Measurements from ENCODE around the gene TMEM161B.
A peak's percentile ranks its signal among the peaks of the same experiment; 100 is the strongest.
"Not testable (repeated sequence)": the region's sequence is repeated elsewhere in the genome, so short reads cannot be mapped to it uniquely, and the experiment has no call there.

The TMEM161B gene

GRCh38 chr5:88268385-88269184 is at the start of gene TMEM161B:
TSS of gene TMEM161B (minus strand) at chr5:88268845. CDS start at chr5:88268723, 122 bp downstream.
- peak; percentile 82 to 92 for DNase-seq (ENCODE audit: low read depth in 1 of 2, low spot score in 1 of 2)

GRCh38 chr5:88304356-88304755 is 35.7 kb upstream of the TMEM161B start:
- no peak for DNase-seq (ENCODE audit: low read depth in 1 of 2, low spot score in 1 of 2)

DNA sequence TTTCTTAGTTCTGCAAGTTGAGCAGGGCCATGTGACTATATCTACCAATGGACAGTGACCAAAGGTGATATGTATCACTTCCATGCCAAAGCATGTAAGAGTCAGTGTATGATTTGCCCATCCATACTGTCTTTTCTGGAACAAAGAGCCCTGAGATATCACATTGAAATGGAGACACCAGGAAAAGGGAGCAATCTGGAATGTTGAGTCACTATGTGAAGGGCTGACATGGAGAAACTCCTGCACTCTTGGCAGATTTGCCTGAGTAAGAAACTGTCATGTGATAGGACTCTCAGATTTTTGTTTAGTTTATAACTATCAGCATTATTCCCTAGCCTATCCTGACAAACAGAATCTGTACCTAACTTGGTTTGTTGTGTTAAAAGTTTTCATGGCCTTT is 29.8 kb upstream of the TMEM161B start:
- DNase-seq (ENCODE audit: low read depth in 1 of 2, low spot score in 1 of 2): no peak

- DNase-seq (ENCODE audit: low read depth in 1 of 2, low spot score in 1 of 2): no peak
Measured at GRCh38 chr5:88290801-88291200, 22.2 kb upstream of the TMEM161B start.

DNA sequence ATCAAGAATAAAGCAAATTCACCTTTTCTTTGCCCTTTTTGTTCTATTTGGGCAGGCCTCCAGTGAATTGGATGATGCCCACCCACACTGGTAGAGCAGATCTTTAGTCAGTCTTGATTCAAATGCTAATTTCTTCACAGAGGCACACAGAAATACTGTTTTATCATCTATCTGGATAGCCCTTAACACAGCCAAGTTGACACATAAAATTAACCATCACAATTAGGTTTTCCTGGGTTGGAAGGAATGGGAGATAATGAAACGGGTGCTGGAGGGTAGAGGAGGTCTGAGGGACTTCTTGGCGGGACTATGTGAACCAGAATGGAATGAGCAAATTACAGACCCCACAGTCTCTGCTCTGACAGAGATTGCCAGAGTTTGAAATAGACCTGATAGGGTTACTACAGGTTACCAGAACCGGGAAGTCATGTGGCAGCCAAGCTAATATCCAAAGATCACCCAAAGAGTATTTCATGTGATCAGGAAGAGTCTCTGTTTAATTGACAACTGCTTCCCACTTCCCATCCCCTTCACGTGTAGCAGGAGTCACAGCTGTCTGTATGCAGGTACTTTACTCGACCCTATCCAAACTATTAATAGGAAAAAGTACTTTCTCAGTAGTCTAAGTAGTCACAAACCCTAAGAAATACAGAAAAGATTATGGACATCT is 20.0 kb upstream of the TMEM161B start:
- no peak for DNase-seq (ENCODE audit: low read depth in 1 of 2, low spot score in 1 of 2)

- DNase-seq (ENCODE audit: low read depth in 1 of 2, low spot score in 1 of 2): no peak
Measured at GRCh38 chr5:88287846-88288527, 19.3 kb upstream of the TMEM161B start.

DNA sequence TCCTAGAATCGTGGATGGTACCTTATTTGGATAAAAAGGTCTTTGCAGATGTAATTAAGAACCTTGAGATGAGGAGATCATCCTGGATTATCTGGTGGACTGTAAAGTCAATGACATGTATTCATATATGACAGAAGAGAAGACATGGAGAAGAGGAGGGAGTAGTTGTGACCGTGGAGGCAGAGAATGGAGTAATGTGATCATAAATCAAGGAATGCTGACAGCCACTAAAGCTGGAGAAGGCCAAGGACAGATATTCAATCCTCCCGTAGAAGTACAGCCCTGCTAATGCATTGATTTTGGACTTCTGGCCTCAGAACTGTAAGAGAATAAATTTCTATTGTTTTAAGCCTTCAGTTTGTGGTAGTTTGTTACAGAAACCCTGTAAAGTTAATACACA is 18.7 kb upstream of the TMEM161B start:
- DNase-seq (ENCODE audit: low read depth in 1 of 2, low spot score in 1 of 2): no peak

DNA sequence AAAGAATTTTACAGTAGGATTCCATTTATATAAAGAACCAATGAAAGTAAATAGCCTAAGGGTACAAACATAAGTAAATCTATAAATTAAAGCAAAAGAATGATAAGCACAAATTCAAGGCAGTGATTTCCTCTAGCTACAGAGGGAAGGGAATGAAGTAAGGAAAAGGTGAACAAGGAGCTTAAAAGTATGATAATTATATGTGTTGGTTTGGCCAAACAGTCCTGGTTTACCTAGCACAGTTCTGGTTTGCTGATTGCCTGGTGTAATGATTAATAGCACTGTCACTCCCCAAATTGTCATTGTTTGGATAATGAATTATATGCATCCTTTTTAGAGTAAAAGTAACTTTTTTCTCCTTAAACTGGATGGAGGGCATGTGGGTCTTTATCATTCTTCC is 15.0 kb upstream of the TMEM161B start:
- no peak for DNase-seq (ENCODE audit: low read depth in 1 of 2, low spot score in 1 of 2)

DNA sequence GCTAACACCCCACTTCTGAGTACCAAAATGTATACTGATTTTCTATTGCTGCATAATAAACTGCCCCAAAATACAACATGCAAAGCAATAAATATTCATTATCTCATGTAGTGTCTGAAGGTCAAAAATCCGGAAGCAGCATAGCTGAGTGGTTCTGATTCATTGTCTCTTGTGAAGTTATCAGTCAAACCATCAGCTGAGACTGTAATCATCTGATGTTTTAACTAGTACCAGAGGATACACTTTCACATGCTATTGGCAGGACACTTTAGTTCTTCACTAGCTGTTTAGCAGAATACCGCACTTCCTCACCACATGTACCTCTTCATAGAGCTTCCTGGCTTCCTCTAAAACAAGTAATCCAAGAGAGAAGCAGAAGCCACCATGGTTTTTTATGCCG is 12.7 kb upstream of the TMEM161B start:
- DNase-seq (ENCODE audit: low read depth in 1 of 2, low spot score in 1 of 2): no peak

DNA sequence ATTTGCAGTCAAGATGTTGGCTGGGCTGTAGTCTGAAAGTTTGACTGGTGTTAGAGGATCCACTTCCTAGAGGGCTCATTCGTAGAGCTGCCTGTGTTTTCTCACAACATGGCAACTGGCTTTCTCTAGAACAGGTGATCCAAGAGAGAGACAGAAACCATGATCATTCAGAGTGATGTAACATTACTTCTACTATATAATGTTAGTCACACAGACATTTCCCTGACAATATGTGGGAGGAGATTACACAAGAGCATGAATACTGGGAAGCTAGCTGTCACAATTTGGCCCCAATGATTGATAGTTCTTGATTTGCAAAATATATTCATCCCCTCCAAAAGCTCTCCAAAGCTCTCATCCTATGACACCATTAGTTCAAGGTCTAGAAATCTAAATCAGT is 10.9 kb upstream of the TMEM161B start:
- DNase-seq (ENCODE audit: low read depth in 1 of 2, low spot score in 1 of 2): no peak

DNA sequence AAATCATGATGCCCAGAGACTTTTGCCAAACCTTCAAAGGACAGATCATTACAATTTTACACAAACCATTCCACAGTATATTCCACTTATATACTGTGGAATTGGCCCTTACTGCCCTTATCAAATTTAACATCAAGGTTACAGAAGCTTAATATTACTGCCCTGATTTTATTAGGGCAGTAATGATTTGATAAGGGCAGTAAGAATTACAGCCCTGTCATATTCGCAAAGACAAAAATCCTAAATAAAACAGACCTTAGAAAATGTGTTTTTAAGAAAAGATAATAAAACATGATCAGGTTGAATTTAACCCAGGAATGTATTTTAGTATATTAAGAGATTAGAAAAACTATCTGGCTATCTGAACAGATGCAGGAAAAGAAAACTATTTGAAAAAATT is 7.7 kb upstream of the TMEM161B start:
- no peak for DNase-seq (ENCODE audit: low read depth in 1 of 2, low spot score in 1 of 2)

- DNase-seq (ENCODE audit: low read depth in 1 of 2, low spot score in 1 of 2): no peak
Measured at GRCh38 chr5:88275581-88275980, 6.9 kb upstream of the TMEM161B start.

DNA sequence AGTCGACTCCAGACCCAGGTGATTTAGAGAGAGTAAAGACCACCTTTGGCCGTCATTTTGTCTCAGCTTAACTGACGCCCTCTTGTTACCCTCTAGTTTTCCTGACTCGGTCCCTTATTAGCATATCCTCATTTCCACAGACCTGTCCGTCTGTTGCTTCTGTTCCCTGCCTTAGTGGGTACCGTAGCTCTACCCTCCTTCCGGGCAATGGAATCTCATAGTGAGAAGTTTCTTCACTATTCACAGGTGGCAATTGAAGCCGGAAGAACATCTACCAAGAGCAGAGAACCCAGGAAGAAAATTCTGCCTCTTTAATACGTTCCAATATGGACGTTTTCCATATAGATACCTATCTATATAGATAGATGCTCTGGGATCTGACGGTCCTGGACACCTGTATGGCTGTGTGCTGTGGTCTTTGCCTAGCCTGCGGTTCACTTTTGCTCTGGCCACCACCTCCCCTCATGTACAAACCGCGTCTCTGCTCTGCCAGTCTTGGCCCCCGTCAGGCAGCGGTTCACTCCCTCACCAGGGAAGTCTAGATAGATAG is 652 bp upstream of the TMEM161B start:
- peak in 1 of 2 donors; percentile 3 for DNase-seq (ENCODE audit: low read depth in 1 of 2, low spot score in 1 of 2)

- DNase-seq (ENCODE audit: low read depth in 1 of 2, low spot score in 1 of 2): not testable (repeated sequence)
Measured at GRCh38 chr5:88264565-88264964, 4.1 kb downstream of the TMEM161B start.

- no peak for DNase-seq (ENCODE audit: low read depth in 1 of 2, low spot score in 1 of 2)
Measured at GRCh38 chr5:88263349-88263748, 5.3 kb downstream of the TMEM161B start.

- DNase-seq (ENCODE audit: low read depth in 1 of 2, low spot score in 1 of 2): no peak
Measured at GRCh38 chr5:88262116-88262515, 6.5 kb downstream of the TMEM161B start.

DNA sequence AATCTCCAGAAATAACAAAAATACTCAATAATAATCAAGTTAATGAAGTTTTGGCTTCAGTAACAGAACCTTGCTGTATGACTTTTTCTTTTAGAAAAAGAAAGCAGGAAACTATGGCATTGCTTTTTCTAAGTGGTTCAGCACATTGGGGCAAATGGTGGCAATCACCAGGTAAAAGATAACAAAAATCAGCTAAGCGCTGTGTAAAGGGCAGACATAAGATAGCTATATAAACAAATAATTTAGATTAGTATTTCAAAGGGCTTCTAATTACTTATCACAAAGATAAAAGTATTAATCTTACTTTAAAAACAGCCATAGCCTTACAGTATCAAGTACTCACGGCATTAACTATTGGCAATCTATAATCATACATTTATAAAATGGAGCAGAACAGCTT is 10.0 kb downstream of the TMEM161B start:
- no peak for DNase-seq (ENCODE audit: low read depth in 1 of 2, low spot score in 1 of 2)

DNA sequence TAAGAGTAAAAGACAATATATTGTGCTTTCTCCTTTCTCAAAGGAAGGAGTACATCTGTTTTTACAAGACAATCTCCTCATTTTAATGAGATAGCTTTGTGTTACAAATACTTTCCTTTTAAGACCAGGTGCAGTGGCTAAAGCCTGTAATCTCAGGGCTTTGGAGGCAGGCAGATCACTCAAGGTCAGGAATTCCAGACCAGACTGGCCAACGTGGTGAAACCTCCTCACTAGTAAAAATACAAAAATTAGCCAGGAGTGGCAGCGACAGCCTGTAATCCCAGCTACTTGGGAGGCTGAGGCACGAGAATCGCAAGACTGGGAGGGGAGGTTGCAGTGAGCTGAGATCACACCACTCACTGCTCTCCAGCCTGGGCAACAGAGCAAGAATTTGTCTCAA is 11.8 kb downstream of the TMEM161B start:
- DNase-seq (ENCODE audit: low read depth in 1 of 2, low spot score in 1 of 2): no peak

- DNase-seq (ENCODE audit: low read depth in 1 of 2, low spot score in 1 of 2): no peak
Measured at GRCh38 chr5:88256037-88256436, 12.6 kb downstream of the TMEM161B start.

- no peak for DNase-seq (ENCODE audit: low read depth in 1 of 2, low spot score in 1 of 2)
Measured at GRCh38 chr5:88254320-88254719, 14.3 kb downstream of the TMEM161B start.

DNA sequence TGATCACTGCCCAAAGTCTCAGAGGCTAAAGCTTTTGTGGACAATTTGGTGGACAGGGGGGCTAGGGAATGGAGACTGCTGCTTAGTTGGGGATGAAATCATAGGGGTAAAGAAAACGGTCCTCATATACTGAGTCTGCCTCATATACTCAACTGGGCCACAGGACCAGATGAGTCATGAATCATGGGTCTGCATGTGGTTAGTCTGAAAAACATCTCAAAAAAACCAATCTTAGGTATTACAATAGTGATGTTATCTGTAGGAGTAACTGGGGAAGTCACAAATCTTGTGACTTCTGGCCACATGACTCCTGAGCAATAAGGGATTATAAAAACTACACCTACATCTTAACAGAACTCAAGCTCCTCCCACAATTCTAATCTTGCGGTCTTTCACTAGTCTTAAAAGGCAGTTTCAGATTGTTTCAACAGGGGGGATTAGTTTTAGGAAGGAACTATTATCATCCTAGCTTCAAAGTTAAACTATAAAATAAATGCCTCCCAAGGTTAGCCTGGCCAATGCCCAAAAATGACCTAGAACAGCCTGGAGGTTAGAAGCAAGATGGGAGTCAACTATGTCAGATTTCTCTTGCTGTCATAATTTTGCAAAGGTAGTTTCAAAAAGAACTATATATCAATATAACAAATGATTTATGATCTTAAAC is 17.5 kb downstream of the TMEM161B start:
- DNase-seq (ENCODE audit: low read depth in 1 of 2, low spot score in 1 of 2): no peak
